Activated naive CD4-positive, alpha-beta T cell treated with anti-CD3 and anti-CD28 coated beads, Interleukin-2, amount 10 ng/mL, durations not matched to agents 7 days and 5 days (primary cell): ENCODE results near the gene CTBP2.

Experiments used
- CTCF ChIA-PET: fragments of 350-600 bp; sonication (Branson Sonifier 250); formaldehyde crosslinking; loops from one replicate; lab custom pipeline; 2021; ENCODE audit warnings: antibody characterized with exemption; lab: Charles Lee
- DNase-seq: peaks from one replicate; pipeline ENCODE4 v3.0.0-alpha.2; 2020
- H3K27ac Mint-ChIP-seq: one replicate; pipeline ENCODE4 v1.8.0; 2021; ENCODE audit warnings: mild to moderate bottlenecking, moderate library complexity, mixed read lengths
- H3K27me3 Mint-ChIP-seq: one replicate; pipeline ENCODE4 v1.8.0; 2021; ENCODE audit warnings: mild to moderate bottlenecking, mixed read lengths
- H3K36me3 Mint-ChIP-seq: one replicate; pipeline ENCODE4 v1.8.0; 2021; ENCODE audit warnings: mixed read lengths
- H3K4me1 Mint-ChIP-seq: one replicate; pipeline ENCODE4 v1.8.0; 2021; ENCODE audit warnings: mixed read lengths
- H3K4me3 Mint-ChIP-seq: one replicate; pipeline ENCODE4 v1.8.0; 2021; ENCODE audit warnings: mild to moderate bottlenecking, moderate library complexity, mixed read lengths
- H3K9me3 Mint-ChIP-seq: one replicate; pipeline ENCODE4 v1.8.0; 2021; ENCODE audit warnings: mixed read lengths

CTBP2 gene

GRCh38 chr10:125095228-125095627 lies 65.1 kb downstream of the CTBP2 start:
- Mint-ChIP-seq H3K27ac (no peak overlapping the region), H3K9me3 (no peaks in the 10 kb centered on the region), H3K4me1 (no peaks in the 10 kb centered on the region), H3K27me3 (no peaks in the 10 kb centered on the region), H3K36me3 (no peaks in the 10 kb centered on the region), H3K4me3 (no peak overlapping the region)
- CTCF ChIA-PET = no interaction called here
- DNase-seq = no peak

GRCh38 chr10:125094806-125095205 lies 65.6 kb downstream of the CTBP2 start:
- CTCF ChIA-PET = no interaction called here
- H3K4me1 Mint-ChIP-seq = no peaks in the 10 kb centered on the region

GRCh38 chr10:125093974-125094705 lies 66.2 kb downstream of the CTBP2 start:
- no peaks in the 10 kb centered on the region for H3K27me3 Mint-ChIP-seq
- H3K4me3 Mint-ChIP-seq = no peak overlapping the region
- no peaks in the 10 kb centered on the region for H3K36me3 Mint-ChIP-seq
- CTCF ChIA-PET = no interaction called here
- no peak for DNase-seq
- no peaks in the 10 kb centered on the region for H3K9me3 Mint-ChIP-seq
- H3K27ac Mint-ChIP-seq = no peak overlapping the region
- H3K4me1 Mint-ChIP-seq = no peaks in the 10 kb centered on the region

More at GRCh38 chr10:125094806-125095205, 65.6 kb downstream of the CTBP2 start:
- H3K27ac Mint-ChIP-seq = no peak overlapping the region
- no peak for DNase-seq
- H3K27me3 Mint-ChIP-seq = no peaks in the 10 kb centered on the region
- H3K9me3 Mint-ChIP-seq = no peaks in the 10 kb centered on the region
- no peaks in the 10 kb centered on the region for H3K36me3 Mint-ChIP-seq
- H3K4me3 Mint-ChIP-seq = no peak overlapping the region

DNA sequence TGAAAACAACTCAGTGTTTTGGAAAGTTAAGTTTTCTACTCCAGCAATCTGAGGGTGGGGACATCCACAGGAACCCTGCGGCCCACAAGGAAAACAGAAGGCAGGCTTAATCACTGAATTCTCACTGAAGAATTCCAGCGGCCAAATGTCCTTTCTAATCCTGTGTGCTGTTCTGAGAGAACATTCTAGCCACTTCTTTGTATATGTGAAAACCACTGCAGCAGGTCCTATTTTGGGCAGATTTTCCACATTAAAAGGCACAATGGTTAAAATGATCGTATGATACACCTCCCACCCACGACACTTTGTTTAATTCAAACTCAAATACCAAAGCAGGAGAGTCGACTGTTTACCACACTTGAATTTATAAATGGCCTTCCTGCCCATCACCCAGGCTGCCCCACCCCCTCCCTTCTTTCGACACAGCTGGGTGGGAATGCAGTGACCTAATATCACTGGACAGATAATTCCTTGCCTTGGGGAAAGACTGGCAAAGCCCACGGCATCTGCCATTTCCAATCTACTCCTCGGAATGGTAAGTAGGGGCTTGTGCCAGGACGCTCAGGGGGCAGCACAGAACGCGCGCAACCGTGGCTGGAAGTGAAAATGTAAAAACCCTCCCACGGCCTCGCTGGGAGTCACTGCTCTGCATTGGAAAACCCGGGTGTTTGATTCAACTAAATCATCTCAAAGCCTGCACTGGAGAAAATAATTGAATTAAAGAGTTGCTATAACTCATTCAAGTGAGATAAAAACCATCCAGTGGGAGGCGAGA lies 67.0 kb downstream of the CTBP2 start:
- CTCF ChIA-PET = no interaction called here

GRCh38 chr10:125092564-125093031 lies 67.8 kb downstream of the CTBP2 start:
- H3K36me3 Mint-ChIP-seq = no peaks in the 10 kb centered on the region
- H3K9me3 Mint-ChIP-seq = no peaks in the 10 kb centered on the region
- CTCF ChIA-PET = no interaction called here
- no peak overlapping the region for H3K27ac Mint-ChIP-seq
- H3K4me3 Mint-ChIP-seq = no peak overlapping the region
- no peaks in the 10 kb centered on the region for H3K4me1 Mint-ChIP-seq
- H3K27me3 Mint-ChIP-seq = peaks cover 5% of the 10 kb centered on the region
- no peak for DNase-seq

More for the DNA sequence above, 67.0 kb downstream of the CTBP2 start:
- Mint-ChIP-seq H3K27ac (no peak overlapping the region), H3K27me3 (no peaks in the 10 kb centered on the region), H3K36me3 (no peaks in the 10 kb centered on the region), H3K9me3 (no peaks in the 10 kb centered on the region), H3K4me3 (no peak overlapping the region), H3K4me1 (no peaks in the 10 kb centered on the region)
- DNase-seq = no peak

GRCh38 chr10:125091891-125092290 lies 68.5 kb downstream of the CTBP2 start:
- Mint-ChIP-seq H3K4me1 (no peaks in the 10 kb centered on the region), H3K27ac (no peak overlapping the region), H3K36me3 (no peaks in the 10 kb centered on the region), H3K9me3 (no peaks in the 10 kb centered on the region), H3K4me3 (no peak overlapping the region), H3K27me3 (peaks cover 8% of the 10 kb centered on the region)
- DNase-seq = no peak
- CTCF ChIA-PET = no interaction called here

GRCh38 chr10:125089469-125089868 lies 70.9 kb downstream of the CTBP2 start:
- no peak overlapping the region for H3K4me3 Mint-ChIP-seq
- no peak for DNase-seq
- H3K27ac Mint-ChIP-seq = no peak overlapping the region
- no peaks in the 10 kb centered on the region for H3K4me1 Mint-ChIP-seq
- no peaks in the 10 kb centered on the region for H3K36me3 Mint-ChIP-seq
- H3K9me3 Mint-ChIP-seq = no peaks in the 10 kb centered on the region
- H3K27me3 Mint-ChIP-seq = peaks cover 11% of the 10 kb centered on the region
- CTCF ChIA-PET = no interaction called here

DNA sequence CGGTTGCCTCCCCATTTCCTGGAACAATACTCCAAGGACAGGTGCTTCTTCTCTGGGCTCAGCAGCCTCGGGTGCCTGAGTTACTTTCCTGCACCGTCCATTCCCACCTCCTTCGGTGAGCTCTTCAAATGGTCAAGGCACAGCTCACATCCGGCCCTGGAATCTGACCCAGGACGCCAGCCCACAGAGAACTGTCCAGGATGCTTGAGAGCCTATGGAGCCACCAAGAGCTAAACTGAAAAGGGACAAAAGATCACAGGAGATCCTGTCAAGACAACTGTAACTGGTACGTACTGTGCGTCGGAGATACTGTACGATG lies 72.5 kb downstream of the CTBP2 start:
- CTCF ChIA-PET = no interaction called here
- Mint-ChIP-seq H3K4me3 (no peak overlapping the region), H3K4me1 (no peaks in the 10 kb centered on the region), H3K27me3 (peaks cover 12% of the 10 kb centered on the region), H3K27ac (no peak overlapping the region), H3K36me3 (no peaks in the 10 kb centered on the region), H3K9me3 (no peaks in the 10 kb centered on the region)
- DNase-seq = no peak

GRCh38 chr10:125087191-125087896 lies 73.0 kb downstream of the CTBP2 start:
- peaks cover 12% of the 10 kb centered on the region for H3K27me3 Mint-ChIP-seq
- CTCF ChIA-PET = no interaction called here
- DNase-seq = no peak

GRCh38 chr10:125086691-125087090 lies 73.7 kb downstream of the CTBP2 start:
- Mint-ChIP-seq H3K4me3 (no peak overlapping the region), H3K27ac (no peak overlapping the region), H3K4me1 (no peaks in the 10 kb centered on the region), H3K36me3 (no peaks in the 10 kb centered on the region), H3K9me3 (no peaks in the 10 kb centered on the region), H3K27me3 (peaks cover 12% of the 10 kb centered on the region)
- DNase-seq = no peak
- CTCF ChIA-PET = no interaction called here

More at GRCh38 chr10:125087191-125087896, 73.0 kb downstream of the CTBP2 start:
- Mint-ChIP-seq H3K9me3 (no peaks in the 10 kb centered on the region), H3K4me1 (no peaks in the 10 kb centered on the region), H3K27ac (no peak overlapping the region), H3K36me3 (no peaks in the 10 kb centered on the region), H3K4me3 (no peak overlapping the region)

DNA sequence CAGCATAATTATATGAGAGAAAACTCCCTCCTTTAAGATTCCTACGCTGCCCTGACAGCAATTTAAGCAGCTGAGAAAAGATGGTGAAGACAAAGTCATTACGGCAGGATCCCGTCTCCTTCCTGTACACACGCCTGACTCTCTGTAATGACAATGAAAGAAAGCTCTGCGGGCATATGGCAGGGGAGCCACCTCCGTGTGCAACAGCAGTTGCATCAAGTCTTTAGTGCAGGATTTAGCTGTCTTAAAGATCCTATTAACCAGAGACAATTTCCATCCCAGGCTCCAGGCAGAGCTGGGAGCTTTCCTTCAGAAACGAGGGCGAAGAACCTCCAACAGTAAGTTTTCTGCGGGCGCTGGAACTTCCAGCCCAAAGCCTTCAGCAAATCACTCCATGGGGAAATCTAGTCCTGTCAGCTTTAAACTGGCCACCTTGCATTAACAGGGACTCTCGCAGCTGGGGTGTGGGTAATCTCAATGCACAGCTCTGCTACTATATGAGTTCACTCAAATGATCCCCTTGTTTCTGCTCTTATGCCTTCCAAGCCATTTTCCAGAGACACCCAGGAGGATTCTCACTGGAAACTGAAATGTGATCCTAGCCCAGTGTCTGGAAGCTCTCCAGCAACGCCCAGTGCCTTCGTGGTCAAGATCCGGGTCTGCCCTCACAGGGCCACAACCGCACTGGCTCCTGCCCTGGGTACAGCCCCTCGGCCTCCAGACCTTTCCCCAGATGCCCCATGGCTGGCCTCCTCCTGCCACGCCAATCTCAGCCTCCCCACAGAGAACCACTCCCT lies 74.9 kb downstream of the CTBP2 start:
- peaks cover 12% of the 10 kb centered on the region for H3K27me3 Mint-ChIP-seq
- no peaks in the 10 kb centered on the region for H3K4me1 Mint-ChIP-seq
- no peak overlapping the region for H3K4me3 Mint-ChIP-seq
- H3K36me3 Mint-ChIP-seq = no peaks in the 10 kb centered on the region
- DNase-seq = no peak
- H3K9me3 Mint-ChIP-seq = no peaks in the 10 kb centered on the region
- CTCF ChIA-PET = no interaction called here
- H3K27ac Mint-ChIP-seq = no peak overlapping the region

DNA sequence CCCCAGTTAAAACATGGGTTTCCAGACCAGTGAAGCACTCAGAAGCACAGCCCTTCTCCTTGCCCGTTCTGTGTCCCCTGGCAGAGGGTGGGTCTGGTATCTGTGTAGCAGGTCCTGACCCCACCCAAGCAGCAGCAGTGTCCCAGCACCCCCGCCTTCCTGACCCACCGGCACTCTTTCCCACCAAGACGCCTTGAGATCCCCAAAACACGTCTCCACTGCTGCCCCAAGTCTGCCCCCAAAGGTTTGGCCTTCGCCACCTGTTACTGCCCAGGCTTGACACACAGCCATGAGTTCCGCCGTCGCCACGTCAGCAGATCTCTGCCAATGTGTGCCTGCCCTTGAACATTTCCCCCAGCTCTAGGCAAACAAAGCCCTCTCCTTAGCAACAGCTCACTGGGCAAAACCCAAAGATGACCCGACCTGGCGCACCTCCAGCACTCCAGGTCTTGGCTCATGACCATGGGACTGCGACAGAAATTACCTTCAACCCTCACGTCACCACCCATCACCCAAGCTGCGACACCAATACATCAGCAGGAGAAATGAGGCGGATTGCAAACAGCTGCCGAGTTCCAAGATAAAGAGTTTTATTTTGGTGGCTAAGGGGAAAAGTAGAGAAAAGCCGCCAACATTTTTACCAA lies 75.6 kb downstream of the CTBP2 start:
- no peak for DNase-seq
- Mint-ChIP-seq H3K4me1 (no peaks in the 10 kb centered on the region), H3K4me3 (no peak overlapping the region), H3K36me3 (no peaks in the 10 kb centered on the region), H3K27ac (no peak overlapping the region), H3K9me3 (no peaks in the 10 kb centered on the region), H3K27me3 (peaks cover 12% of the 10 kb centered on the region)
- CTCF ChIA-PET = no interaction called here

GRCh38 chr10:125084191-125084613 lies 76.2 kb downstream of the CTBP2 start:
- no peaks in the 10 kb centered on the region for H3K4me1 Mint-ChIP-seq
- H3K27ac Mint-ChIP-seq = no peak overlapping the region
- peaks cover 12% of the 10 kb centered on the region for H3K27me3 Mint-ChIP-seq
- H3K9me3 Mint-ChIP-seq = no peaks in the 10 kb centered on the region
- DNase-seq = no peak
- no peak overlapping the region for H3K4me3 Mint-ChIP-seq
- no peaks in the 10 kb centered on the region for H3K36me3 Mint-ChIP-seq
- CTCF ChIA-PET = interaction anchor here (1.0 to 1.1 kb wide), 2 partner anchors 10 to 69 kb away, joined by 3 to 4 read pairs; no protein-coding TSS in a partner anchor
